ENCODE measurements around the gene DLG2.
A peak's percentile ranks its signal among the peaks of the same experiment; 100 is the strongest.
"Not testable (repeated sequence)": the region's sequence is repeated elsewhere in the genome, so short reads cannot be mapped to it uniquely, and the experiment has no call there.

Gene DLG2

DNA sequence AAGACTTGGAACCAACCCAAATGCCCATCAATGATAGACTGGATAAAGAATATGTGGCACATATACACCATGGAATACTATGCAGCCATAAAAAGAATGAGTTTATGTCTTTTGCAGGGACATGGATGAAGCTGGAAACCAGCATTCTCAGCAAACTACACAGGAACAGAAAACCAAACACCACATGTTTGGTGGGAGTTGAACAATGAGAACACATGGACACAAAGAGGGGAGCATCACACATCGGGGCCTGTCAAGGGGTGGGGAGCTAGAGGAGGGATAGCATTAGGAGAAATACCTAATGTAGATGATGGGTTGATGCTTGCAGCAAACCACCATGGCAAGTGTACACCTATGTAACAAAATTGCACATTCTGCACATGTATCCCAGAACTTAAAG is 397.4 kb downstream of the DLG2 start:
- not testable (repeated sequence) for DNase-seq (ENCODE audit: low spot score)

DNA sequence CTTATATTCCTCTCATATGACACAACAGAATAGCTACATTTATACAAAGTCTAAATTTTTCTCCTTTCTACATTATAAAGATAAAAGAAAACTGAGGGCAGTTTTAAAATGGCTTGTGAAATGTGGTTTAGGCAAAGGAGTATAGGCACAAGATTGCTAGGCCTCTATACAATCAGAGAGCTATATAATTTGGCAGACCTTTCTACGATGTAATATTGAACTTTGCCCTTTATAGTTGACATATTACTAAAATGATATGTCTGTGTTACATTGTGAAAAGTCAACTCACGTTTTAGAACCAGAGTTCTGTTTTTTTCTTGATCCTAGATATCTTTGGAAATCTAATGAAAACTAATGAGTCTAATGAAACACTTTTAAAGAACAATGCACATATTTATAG is 430.2 kb downstream of the DLG2 start:
- DNase-seq (ENCODE audit: low spot score): no peak

DNA sequence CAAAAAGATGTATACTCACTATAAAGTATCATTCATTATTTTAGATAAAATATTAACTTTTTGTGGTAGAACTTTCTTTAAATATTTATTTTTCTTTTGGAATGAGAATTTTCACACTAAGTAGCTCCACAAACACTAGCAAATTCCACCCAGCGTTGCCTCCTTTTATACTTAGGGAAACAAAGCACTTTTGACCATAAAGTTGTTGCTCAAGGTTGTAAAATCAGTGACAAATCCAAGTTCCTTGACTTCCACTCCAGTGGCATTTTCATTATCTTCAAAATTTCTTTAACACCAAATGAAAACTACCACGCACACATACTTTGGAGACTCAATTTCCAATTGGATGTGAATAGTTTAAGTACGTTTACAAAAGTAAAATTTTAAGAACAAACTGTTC is 431.2 kb downstream of the DLG2 start:
- DNase-seq (ENCODE audit: low spot score): no peak

DNA sequence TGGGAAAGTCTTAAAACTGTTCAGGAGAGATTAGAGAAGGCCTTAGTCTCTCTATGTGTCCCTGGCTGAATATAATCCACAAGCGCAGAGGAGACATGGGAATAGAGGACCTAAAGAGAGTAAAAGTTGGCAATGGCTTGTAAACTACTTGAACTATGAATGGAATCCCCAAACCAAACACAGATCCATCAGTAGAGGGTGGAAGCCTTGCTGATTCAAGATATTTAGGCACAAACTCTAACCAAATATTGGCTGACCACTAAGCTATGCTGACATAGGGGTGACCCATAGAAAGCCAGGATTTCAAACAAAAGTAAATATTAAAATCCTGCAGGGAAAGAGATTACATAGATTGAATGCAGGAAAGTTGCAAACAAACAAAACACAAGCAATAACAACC is 439.2 kb downstream of the DLG2 start:
- no peak for DNase-seq (ENCODE audit: low spot score)

DNA sequence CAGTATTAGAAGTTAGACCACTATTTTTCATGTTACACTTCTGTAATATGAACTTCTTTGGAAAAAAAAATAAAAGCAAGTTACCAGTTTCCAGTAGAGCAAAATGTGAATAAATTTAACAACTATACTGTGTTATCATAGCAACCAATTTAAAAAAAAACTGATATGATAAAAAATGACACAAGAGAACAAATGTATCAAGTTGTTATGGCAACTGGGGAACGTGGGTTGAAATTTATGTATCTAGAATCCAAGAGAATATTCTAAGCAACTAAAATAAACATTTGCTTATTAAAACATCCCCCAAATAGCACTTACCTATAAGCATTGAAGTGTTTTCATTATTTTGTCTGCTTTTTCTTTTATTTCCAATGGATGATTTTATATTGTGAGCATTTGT is 442.4 kb downstream of the DLG2 start:
- DNase-seq (ENCODE audit: low spot score): no peak

DNA sequence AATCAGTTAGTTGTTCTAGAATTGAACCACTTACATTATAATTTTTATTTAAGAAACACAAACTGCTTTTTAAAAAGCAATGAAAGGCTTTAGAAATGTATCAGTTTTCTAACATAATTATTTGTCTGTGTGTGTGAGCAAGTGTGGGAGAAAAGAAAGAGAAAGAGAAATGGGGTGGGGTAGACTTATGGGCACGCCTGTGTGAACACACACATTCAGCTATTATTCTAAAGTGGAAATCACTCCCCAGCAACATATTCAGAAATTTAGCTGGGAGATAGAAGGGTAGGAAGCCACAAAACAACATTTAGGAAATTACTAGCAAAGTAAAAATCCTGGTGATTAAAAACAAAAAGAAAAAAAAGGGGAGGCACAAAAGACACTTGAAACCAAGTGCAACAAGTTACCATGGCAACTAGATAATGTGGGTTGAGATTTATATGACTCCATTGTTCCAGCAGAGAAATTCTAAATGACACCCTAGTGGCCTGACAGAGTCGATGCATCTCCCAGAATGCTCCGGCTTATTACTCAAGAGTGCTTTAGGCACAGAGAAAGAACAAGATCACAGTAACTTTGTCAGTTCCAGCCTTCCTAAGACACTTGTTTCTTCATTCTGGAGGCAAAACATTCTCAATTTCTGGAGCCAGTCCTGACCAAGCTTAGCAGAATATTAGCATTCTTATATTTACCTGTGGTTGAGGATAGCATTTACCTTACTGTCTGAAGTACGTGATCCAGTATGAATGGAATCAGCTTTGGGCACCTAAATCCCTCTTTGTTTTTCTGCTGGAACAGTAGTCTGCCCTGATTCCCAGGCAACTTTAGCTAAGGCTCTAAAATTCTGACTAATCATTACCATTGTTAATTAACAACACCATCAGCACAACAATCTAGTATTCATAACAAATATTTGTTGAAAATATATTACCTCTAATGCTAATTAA is 444.4 kb downstream of the DLG2 start:
- peak; percentile 41 for DNase-seq (ENCODE audit: low spot score)

DNA sequence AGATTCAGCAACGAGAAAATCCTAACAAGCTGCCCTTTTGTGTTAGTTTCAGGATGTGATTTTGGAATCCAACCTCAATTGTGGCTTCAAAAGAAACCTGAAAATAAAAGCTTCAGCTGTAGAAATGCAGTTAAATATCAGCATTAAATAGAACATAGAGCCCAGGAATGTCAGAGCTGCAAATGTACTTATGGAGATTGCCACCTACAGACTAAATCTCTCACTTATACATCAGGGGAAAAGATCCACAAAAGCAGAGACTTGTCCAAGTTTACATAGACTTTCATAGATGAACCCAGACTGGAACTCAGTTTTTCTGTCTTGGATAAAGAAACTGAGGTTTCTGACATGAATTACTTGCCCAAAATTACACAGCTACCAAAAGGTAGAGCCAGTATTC is 446.6 kb downstream of the DLG2 start:
- no peak for DNase-seq (ENCODE audit: low spot score)

DNA sequence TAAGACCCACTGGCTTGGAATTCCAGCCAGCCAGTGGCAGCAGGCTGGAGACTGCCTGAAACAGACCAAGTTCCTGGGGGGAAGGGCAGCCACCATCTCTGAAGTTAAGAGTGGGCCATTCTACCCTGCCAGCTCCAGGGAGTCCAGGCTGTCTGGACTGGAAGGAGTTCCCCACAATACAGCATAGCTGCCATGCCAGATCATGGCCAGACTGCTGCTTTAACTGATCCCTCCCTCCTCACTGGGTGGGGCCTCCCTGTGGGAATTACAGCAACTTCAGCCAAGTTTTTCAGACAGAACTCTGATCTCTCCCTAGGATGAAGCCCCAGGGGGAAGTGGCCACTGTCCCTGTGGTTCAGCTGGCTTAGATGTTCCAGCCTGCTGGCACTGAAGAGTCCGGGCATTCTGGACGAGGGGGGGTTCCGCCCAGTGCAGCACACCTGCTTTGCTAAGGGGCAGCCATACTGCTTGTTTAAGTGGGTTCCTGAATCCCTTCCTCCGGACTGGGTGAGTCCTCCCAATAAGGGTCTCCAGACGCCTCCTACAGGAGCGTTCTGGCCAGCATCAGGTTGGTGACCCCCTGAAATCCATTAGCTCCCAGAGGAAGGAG is 455.4 kb downstream of the DLG2 start:
- DNase-seq (ENCODE audit: low spot score): no peak

DNA sequence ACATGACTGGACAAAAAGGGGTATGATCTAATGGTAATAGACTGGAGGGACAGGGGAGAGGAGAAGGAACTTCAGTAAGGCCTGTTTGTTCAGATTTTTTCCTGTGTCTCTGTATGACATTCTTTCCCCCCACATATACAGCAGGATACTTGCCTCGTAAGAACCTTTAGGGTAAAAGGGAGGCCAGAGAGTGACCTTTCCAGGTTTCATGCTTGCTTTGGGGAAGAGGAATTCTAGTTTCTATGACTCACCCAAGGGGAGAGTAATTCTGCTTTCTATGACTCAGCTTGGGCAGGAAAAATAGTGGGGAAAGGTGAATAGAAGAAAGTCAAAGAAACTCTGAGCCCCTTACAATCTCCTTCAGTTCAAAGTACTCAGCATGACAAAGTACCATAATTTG is 457.0 kb downstream of the DLG2 start:
- no peak for DNase-seq (ENCODE audit: low spot score)

DNA sequence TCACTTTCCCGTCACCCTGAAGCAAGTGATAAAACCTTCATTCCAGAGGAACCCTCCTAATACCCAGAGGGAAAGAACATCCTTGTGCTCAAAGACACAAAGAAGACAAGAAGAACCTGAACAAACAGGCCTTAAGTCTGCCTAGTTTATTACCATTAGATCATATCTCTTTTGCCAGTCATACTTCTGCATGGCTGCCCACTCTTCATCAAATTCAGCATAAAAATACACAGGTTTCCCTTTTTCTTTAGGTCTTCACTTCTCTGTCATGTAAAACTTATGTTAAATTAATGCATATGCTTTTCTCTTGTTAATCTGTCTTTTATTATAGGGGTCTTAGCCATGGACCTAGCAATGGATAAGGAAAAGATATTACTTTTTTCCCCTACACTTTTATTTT is 459.7 kb downstream of the DLG2 start:
- no peak for DNase-seq (ENCODE audit: low spot score)

DNA sequence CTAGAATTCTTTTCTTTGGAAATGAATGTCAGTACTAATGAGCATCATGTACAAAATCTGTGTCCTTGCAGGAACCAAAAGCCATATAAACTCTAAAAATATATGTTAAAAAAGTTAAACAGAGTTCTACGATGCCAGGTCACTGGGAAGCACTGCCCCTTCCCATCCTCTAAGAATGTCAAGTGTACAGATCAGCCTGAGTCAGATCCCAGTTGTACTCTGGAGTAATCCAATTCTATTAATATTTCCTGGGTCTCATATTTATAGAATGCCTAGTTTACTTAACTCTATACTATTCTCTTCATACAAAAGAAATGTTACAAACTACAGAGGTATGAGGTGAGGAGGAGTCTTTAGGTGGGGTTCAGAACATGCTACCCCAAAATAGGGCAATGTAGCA is 460.1 kb downstream of the DLG2 start:
- DNase-seq (ENCODE audit: low spot score): no peak

DNA sequence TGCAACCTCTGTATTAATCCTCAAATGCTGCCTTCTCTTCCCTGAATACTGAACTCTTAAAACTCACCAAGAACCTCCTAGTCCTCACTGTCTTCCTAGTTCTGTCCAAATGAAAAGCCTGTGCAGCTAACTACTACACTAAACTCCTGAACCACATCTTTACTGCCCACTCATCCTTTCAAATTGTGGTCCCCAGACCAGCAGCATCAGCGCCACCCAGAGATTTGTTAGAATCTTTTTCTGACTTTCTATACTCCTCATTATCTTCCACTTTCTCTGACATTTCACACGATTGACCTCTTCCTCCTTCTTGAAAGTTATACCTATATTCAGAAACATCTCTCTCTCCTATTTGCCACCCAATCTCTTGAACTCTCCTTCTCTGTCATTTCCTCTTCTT is 461.3 kb downstream of the DLG2 start:
- no peak for DNase-seq (ENCODE audit: low spot score)

DNA sequence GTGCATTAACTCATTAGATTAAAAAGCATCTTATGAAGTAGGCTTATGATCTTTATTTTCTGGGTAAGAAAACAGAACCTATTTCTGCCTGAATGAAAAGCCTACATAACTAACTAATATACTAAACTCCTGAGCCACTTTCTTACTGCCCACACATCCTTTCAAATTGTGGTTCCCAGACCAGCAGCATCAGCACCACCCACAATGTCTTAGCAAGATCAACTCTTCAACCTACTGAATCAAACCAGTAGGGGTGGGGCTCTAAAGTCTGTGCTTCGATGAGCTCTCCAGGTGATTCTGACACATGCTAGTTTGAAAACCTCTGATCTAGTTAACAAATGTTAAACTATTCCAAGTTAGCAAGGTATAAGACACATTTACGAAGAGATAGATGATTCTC is 462.4 kb downstream of the DLG2 start:
- no peak for DNase-seq (ENCODE audit: low spot score)

DNA sequence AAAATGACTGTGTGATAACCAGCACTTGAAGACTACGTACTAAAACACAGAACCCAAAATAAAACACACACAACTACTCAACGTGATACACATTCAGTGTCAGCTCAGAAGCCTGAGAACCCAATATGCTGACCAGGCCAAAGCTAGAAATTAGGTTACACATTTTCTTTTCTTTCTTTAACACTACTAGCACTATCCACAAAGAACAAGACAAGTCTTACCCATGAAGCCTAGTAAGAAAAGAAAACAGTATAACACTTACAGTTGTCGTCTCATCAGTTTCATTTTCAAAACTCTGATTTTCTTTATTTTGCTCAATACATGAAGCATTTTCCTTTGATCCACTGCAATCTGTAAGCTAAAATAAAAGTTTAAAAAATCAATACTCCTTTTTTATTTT is 472.9 kb downstream of the DLG2 start:
- no peak for DNase-seq (ENCODE audit: low spot score)

DNA sequence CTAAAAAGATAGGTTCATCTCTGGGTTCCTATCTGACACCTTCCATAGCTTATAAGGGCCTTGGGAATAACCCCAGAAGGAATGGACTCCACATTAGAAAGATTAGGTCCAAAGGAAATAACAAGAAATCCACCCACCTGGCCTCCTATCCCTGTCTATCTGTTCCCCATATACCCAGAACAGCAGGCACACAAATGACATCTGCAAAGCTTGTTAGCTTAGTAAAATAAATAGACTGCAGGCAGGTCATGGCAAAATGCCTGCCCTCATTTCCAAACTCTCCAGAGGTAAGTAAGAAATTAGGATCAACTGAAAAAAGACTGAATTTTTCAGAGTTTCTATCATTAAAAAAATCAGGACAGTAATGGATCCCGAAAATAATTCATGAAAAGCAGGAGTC is 489.5 kb downstream of the DLG2 start:
- no peak for DNase-seq (ENCODE audit: low spot score)

DNA sequence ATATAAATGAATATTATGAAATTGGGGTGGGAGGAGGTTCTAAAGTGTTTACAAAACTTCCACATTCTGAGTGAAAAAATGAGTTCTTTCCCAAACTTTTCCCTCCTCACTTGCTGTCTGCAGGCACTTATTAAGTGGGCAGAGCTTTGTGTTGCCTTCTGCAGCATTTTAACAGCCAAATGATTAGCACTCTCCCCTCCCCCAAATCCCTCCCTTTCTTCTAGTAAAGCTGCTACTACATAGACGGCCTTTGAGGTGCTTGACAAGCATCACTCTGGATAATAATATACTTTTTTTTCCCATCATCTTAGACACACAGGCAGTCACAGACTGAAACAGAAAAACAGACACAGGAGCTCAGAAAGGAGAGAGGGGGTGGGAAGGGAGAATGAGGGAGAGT is 493.5 kb downstream of the DLG2 start:
- DNase-seq (ENCODE audit: low spot score): no peak

DNA sequence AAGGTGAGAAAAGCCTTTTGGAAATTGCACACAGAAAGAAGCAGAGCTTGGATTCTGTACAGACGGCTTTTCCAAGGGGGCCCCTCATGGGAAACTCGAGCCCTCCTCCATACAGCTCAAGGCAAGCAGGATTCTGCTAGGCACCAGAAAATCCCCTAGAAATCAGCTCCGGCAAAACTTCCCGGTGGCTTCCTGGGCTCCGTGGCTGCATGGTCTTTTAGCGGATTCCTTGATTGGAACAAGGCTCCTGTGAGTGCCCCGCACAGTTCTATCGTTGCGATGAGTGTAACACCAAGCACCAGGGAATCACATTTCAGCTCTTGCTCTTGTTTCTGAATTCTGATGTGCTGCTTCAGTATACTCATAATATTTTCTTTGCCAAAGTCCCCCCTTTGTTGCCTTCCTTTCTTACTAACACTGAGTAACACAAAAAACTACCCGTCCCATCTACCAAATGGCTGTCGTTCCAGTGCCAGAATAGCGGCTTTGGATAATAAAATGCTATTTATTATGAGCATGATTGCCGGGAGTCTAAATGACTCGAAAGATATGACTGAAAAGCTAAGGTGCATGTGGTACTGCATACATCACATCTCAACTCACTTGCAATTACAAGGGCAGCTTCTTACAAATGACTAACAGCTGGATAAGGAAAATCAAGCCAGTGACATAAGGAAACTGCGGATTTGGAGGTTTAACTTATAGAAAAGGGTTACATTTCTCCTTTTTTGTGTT is 494.1 kb downstream of the DLG2 start:
- no peak for DNase-seq (ENCODE audit: low spot score)

DNA sequence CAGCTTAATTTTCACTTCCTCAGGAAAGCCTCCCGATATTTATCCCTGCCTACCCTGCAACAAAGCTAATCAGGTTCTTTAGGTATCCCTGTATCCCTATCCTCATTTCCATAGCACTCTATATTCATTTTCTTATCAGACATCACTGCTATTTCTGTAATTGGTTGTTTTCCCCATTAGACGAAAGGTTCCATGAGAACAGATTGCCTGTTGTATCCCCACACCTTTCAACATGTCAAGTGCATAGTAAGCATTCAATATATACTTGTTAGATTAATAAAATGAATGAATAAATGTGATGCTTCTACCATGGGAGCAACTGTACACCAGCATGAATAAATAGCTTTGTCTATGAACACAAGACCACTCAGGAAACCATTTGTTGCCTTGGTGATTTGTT is 499.8 kb downstream of the DLG2 start:
- DNase-seq (ENCODE audit: low spot score): no peak

DNA sequence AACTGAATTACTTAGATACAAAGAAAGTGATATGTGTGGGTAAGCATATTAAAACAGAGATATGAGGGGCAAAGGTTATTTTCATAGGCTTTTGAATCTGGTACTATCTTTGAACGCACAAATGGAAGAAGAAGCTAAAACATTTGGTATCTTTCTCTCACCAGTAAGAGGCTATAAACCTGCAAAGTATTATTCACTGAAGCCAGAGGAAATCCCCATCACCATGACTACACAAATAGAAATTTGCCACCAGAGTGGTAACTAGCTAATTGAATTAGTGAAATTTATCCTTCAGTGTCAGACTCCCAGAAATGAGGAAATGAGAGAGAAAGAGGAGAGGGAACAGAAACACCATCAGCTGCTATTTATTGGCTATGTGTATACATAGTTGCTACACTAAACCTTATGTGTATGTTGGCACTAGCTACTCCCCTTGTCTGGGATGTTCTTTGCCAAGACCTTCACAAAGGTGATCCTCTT is 503.4 kb downstream of the DLG2 start:
- DNase-seq (ENCODE audit: low spot score): peak; percentile 64

DNA sequence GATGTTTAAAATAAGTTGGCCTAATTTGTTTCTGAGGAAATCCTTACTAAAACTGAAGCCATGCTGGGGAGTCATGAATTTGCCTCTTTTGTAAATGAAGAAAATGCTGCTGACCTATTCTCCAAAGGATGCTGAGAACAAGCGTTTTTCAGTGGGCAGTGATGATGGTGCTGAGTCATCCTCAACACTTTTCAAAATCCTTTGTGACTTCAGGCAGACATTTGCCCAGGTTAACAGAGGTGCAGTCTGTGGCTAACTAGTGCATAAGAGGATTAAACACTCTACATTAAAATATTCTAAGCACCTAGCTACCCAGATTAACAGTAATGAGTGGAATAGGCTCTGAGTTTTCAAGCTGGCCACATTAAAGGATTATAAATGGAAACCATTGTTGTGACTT is 509.0 kb downstream of the DLG2 start:
- DNase-seq (ENCODE audit: low spot score): no peak

DNA sequence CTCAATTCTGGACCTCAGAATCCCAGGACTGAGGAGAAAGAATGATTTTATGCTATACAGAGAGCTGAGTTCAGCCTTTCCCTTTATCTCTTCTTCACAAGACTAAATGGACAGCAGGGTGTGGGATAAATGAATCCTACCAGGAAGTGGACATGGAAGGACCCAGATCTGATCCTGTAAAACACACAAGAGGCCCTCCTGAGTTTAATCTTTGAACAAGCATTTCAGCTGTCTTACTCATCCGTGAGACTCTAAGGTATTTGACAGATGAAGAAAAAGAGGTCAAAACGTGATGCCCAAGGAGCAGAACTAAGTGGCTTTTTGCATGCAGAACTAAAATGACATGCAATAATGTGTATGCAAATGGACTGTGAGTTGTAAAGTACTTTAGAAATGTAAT is 511.3 kb downstream of the DLG2 start:
- DNase-seq (ENCODE audit: low spot score): no peak

DNA sequence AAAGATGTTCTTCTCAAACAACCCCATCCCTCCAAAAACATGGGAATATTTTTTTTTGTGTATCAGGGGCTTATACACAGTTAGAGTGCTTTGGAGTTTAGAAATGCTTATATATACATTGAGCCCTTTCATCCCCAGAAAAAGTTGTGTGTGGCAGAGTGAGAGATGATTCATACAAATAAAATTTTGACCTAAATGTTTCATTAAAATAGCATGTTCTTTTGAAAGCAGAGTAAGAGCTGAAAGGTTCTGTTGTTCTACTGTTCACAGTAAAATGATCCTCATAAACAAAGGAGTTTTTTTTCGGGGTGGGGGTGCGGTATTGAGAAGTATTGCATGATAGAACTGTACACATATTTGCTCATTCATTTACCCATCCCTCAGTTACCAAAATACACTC is 512.4 kb downstream of the DLG2 start:
- DNase-seq (ENCODE audit: low spot score): no peak

DNA sequence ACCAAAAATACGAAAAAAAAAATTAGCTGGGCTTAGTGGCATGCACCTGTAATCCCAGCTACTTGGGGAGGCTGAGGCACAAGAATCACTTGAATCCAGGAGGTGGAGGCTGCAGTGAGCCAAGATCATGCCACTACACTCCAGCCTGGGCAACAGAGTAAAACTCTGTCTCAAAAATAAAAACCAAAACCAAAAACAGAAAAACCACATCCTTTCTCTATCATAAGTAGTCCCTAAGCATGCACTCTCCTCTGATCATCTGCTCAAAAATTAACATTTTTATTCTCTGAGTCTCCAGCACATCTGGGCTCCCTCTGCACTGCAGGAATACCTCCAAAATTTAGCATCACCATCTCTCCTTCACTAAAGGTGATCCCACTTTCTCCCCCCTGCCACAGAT is 516.9 kb downstream of the DLG2 start:
- not testable (repeated sequence) for DNase-seq (ENCODE audit: low spot score)

All from germinal center (tissue), 1 donor.